HG03521 (cell line): Measurements from ENCODE around the gene NAV2.

Source experiments
- ATAC-seq: cut with Tn5 transposase; IDR thresholded peaks from one replicate; pipeline ENCODE4 v1.9.1; 2021; ENCODE audit warnings: mild to moderate bottlenecking, moderate library complexity; ENCODE audit not compliant: unreplicated experiment

NAV2 gene

GRCh38 chr11:20047769-20048154 is 335.1 kb downstream of the NAV2 start:
- ATAC-seq, result no peak

- ATAC-seq, result no peak
Observed at GRCh38 chr11:20048246-20048645, 335.6 kb downstream of the NAV2 start.

- no peak for ATAC-seq
Observed at GRCh38 chr11:20048707-20049106, 336.1 kb downstream of the NAV2 start.

GRCh38 chr11:20049231-20049630 is 336.6 kb downstream of the NAV2 start:
- no peak for ATAC-seq

- ATAC-seq, result no peak
Observed at GRCh38 chr11:20050048-20050447, 337.4 kb downstream of the NAV2 start.

- no peak for ATAC-seq
Observed at GRCh38 chr11:20050551-20051333, 338.1 kb downstream of the NAV2 start.

- no peak for ATAC-seq
Observed at GRCh38 chr11:20051469-20052399, 339.1 kb downstream of the NAV2 start.

- ATAC-seq, result no peak
Observed at GRCh38 chr11:20053572-20053971, 340.9 kb downstream of the NAV2 start.

- no peak for ATAC-seq
Observed at GRCh38 chr11:20054584-20054983, 341.9 kb downstream of the NAV2 start.

GRCh38 chr11:20055312-20055711 is 342.7 kb downstream of the NAV2 start:
- no peak for ATAC-seq

GRCh38 chr11:20056109-20056949 is 343.7 kb downstream of the NAV2 start:
- ATAC-seq, result no peak

- no peak for ATAC-seq
Observed at GRCh38 chr11:20056950-20057943, 344.6 kb downstream of the NAV2 start.

- no peak for ATAC-seq
Observed at GRCh38 chr11:20058749-20059458, 346.3 kb downstream of the NAV2 start.

- ATAC-seq, result no peak
Observed at GRCh38 chr11:20059587-20060021, 347.0 kb downstream of the NAV2 start.

- ATAC-seq, result no peak
Observed at GRCh38 chr11:20060181-20060580, 347.5 kb downstream of the NAV2 start.

GRCh38 chr11:20060647-20061205 is 348.1 kb downstream of the NAV2 start:
- ATAC-seq, result no peak

GRCh38 chr11:20061776-20062175 is 349.1 kb downstream of the NAV2 start:
- no peak for ATAC-seq

GRCh38 chr11:20064961-20065405 is 352.3 kb downstream of the NAV2 start:
- ATAC-seq, result no peak

GRCh38 chr11:20065406-20065805 is 352.8 kb downstream of the NAV2 start:
- ATAC-seq, result no peak
